Gastrocnemius medialis (tissue), 4 donors: ENCODE data around the gene MUL1. TPM values are rescaled to one million over a fixed set of nuclear protein-coding genes. Genes with fewer than 3 reads are reported as not detected.
A peak's percentile ranks its signal among the peaks of the same experiment; 100 is the strongest.

Experiments
- ATAC-seq, 2 donors: fragments of 150-250 bp; one replicate each; pipeline ENCODE4 v1.9.1; 2016
- DNase-seq, 2 donors: peaks; one replicate each; pipeline ENCODE4 v3.0.0-alpha.2; 2019
- H3K27ac ChIP-seq, 4 donors: fragments of 200-600 bp; sonication (generic); 1 replicate in 1 of 4; 2 replicates in 3 of 4; pipeline ENCODE4 v1.5.1; 2016 to 2018; ENCODE audit warnings: mild to moderate bottlenecking in 2 of 4, moderate library complexity in 1 of 4
- H3K27me3 ChIP-seq, 3 donors: fragments of 200-600 bp; sonication (generic) in 2 of 3; 1 replicate in 1 of 3; 2 replicates in 2 of 3; pipeline versions ENCODE4 v1.5.1 to v1.6.0; 2016 to 2019; ENCODE audit warnings: mild to moderate bottlenecking in 1 of 3, moderate library complexity in 1 of 3
- H3K36me3 ChIP-seq, 2 donors: fragments of 200-600 bp; sonication (generic) in 1 of 2; one replicate each; pipeline ENCODE4 v1.5.1; 2017 to 2018
- H3K4me1 ChIP-seq, 2 donors: fragments of 200-600 bp; sonication (generic) in 1 of 2; one replicate each; pipeline ENCODE4 v1.5.1; 2016 to 2017; ENCODE audit warnings: mild to moderate bottlenecking in 2 of 2
- H3K4me3 ChIP-seq, 4 donors: fragments of 200-600 bp; sonication (generic) in 3 of 4; 1 replicate in 1 of 4; 2 replicates in 3 of 4; pipeline ENCODE4 v1.5.1; 2016 to 2019; ENCODE audit warnings: mild to moderate bottlenecking in 2 of 4
- H3K9me3 ChIP-seq, 3 donors: fragments of 200-600 bp; sonication (generic) in 2 of 3; 1 replicate in 1 of 3; 2 replicates in 2 of 3; pipeline ENCODE4 v1.5.1; 2016 to 2019
- POLR2A ChIP-seq, 2 donors: fragments of 450-650 bp; IDR thresholded peaks; one replicate each; pipeline ENCODE4 v1.6.1; 2017; ENCODE audit warnings: antibody characterized with exemption in 2 of 2, mild to moderate bottlenecking in 2 of 2, moderate library complexity in 2 of 2
- in situ Hi-C, 4 donors: fragments of 200-750 bp; cut with MboI; loops; one replicate each; pipeline versions ENCODE4 v1.15.0 to v1.8.0; 2017; ENCODE audit warnings: low sequenced_read_pairs in 4 of 4
- intact Hi-C: fragments of 100-400 bp; cut with DNase I; formaldehyde crosslinking; loops from one replicate; pipeline ENCODE4 v1.15.1; 2023; ENCODE audit warnings: low total_unique reads
- total RNA-seq, 4 donors: library from RNA; depleted of rRNA; stranded (reverse); fragments of >200 nt; gene quantifications; one replicate each; pipeline versions ENCODE4 v1.1.0 to v1.2.3, GENCODE V29; 2016
- TF ChIP-seq, protein P1 (sequence below), 5 experiments: fragments of 450-650 bp in 3 of 5; fragments of 200-600 bp in 2 of 5; sonication (generic) in 2 of 5; IDR thresholded peaks in 4 of 5; conservative IDR thresholded peaks in 1 of 5; 1 replicate in 4 of 5; 2 replicates in 1 of 5; pipeline ENCODE4 v1.5.1; 2016 to 2019; ENCODE audit warnings: antibody characterized with exemption in 5 of 5, mild to moderate bottlenecking in 3 of 5, moderate library complexity in 3 of 5

Gene MUL1
- total RNA-seq, 4 donors from 2014 or later = 32.8 to 44.5 (median 38.8) TPM

DNA sequence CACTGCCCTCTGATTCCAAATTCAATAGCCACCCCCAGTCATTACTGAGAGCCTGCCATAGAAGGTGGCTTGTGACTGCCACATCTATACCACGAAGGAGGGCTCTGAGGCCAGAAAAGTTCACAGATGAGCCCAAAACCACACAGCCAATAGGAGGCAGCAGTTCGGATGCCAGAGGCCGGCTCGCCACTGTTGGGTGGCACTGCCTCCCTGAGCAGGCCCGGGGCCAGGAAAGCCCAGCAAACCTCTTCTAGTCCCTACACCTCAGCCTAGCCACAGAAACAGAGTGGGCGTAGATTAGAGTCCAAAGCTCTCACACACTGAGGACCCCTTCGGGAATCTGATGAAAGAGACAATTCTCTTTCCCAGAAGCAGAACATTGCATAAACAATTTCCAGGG lies 16.1 kb downstream of the MUL1 start:
- Histone ChIP-seq H3K9me3 (no peaks in the 10 kb centered on the region), H3K36me3 (no peaks in the 10 kb centered on the region), H3K4me3 (no peak overlapping the region), H3K27me3 (peaks cover 4 to 12% (median 5%) of the 10 kb centered on the region in 3 donors), H3K4me1 (peaks cover 3 to 5% of the 10 kb centered on the region in 2 donors), H3K27ac (no peak overlapping the region)
- TF ChIP-seq POLR2A (IDR thresholded peaks at IDR 0.05) = no peak
- TF ChIP-seq, protein P1, sequence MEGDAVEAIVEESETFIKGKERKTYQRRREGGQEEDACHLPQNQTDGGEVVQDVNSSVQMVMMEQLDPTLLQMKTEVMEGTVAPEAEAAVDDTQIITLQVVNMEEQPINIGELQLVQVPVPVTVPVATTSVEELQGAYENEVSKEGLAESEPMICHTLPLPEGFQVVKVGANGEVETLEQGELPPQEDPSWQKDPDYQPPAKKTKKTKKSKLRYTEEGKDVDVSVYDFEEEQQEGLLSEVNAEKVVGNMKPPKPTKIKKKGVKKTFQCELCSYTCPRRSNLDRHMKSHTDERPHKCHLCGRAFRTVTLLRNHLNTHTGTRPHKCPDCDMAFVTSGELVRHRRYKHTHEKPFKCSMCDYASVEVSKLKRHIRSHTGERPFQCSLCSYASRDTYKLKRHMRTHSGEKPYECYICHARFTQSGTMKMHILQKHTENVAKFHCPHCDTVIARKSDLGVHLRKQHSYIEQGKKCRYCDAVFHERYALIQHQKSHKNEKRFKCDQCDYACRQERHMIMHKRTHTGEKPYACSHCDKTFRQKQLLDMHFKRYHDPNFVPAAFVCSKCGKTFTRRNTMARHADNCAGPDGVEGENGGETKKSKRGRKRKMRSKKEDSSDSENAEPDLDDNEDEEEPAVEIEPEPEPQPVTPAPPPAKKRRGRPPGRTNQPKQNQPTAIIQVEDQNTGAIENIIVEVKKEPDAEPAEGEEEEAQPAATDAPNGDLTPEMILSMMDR (IDR thresholded peaks at IDR 0.05 in 4 of 5, conservative IDR thresholded peaks at IDR 0.05 in 1 of 5) = no peak
- no peak for DNase-seq
- in situ Hi-C loops (loop anchor here (5.0 to 10.0 kb wide), 5 partner anchors 115 to 577 kb away; no protein-coding TSS in a partner anchor), intact Hi-C loops (no loop called here)
- no peak for ATAC-seq

DNA sequence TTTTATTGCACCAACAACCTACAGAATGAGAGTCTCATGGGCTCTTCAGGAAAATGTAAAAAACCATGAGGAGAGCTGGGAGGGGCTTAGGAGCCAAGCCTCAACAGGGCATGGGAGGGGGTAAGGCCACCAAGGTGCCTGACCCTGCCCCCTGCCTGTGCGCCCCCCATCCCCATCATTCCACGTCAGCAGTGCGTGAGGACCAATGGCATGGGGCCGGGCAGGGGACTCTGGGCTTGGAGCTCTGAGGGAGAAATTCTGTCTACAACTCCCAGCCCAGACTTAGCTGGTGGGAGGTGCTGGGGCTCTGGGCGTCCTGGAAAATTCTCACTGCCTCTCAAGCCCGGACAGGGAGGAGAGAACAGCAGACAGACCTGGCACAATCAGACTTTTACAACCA lies 16.8 kb downstream of the MUL1 start:
- no peak for ATAC-seq
- intact Hi-C loops (no loop called here), in situ Hi-C loops (loop anchor here (5.0 to 10.0 kb wide), 5 partner anchors 114 to 576 kb away; no protein-coding TSS in a partner anchor)
- TF ChIP-seq POLR2A (IDR thresholded peaks at IDR 0.05) = no peak
- TF ChIP-seq, protein P1 (IDR thresholded peaks at IDR 0.05 in 4 of 5, conservative IDR thresholded peaks at IDR 0.05 in 1 of 5) = no peak
- no peaks in the 10 kb centered on the region for H3K36me3 ChIP-seq
- no peak for DNase-seq
- H3K27ac ChIP-seq = no peak overlapping the region
- H3K4me1 ChIP-seq = peaks cover 3 to 5% of the 10 kb centered on the region in 2 donors
- H3K9me3 ChIP-seq = no peaks in the 10 kb centered on the region
- H3K4me3 ChIP-seq = no peak overlapping the region
- H3K27me3 ChIP-seq = peaks cover 11 to 19% (median 12%) of the 10 kb centered on the region in 3 donors

DNA sequence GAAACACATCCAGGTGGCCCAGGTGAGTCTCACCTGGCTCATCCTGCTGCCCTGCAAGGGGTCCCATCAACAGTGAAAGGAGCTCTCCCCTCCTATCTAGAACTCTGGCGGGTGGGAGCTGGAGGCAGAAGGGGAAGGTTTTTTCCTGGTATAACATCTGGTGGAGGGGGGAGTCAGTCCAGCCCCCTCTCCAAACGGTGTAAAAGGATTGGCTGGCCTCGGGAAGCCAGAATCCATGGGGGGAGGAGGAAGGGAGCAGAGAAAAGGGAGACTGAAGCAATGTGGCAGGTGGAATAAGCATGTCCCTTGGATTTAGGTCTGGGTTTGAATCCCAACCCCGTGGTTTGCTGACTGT lies 20.7 kb downstream of the MUL1 start:
- intact Hi-C loops (no loop called here), in situ Hi-C loops (no loop called here)
- Histone ChIP-seq H3K4me1 (peaks cover 0 to 5% of the 10 kb centered on the region in 2 donors), H3K9me3 (no peaks in the 10 kb centered on the region), H3K27me3 (peaks cover 28 to 45% (median 37%) of the 10 kb centered on the region in 3 donors), H3K36me3 (no peaks in the 10 kb centered on the region), H3K27ac (peak overlapping the region in 2 of 4 donors; percentile 54 to 59), H3K4me3 (peak overlapping the region in 2 of 4 donors; percentile 56 to 62)
- DNase-seq (no peak), ATAC-seq (no peak)
- no peak for TF ChIP-seq POLR2A (IDR thresholded peaks at IDR 0.05)
- TF ChIP-seq, protein P1 (IDR thresholded peaks at IDR 0.05 in 4 of 5, conservative IDR thresholded peaks at IDR 0.05 in 1 of 5) = no peak

DNA sequence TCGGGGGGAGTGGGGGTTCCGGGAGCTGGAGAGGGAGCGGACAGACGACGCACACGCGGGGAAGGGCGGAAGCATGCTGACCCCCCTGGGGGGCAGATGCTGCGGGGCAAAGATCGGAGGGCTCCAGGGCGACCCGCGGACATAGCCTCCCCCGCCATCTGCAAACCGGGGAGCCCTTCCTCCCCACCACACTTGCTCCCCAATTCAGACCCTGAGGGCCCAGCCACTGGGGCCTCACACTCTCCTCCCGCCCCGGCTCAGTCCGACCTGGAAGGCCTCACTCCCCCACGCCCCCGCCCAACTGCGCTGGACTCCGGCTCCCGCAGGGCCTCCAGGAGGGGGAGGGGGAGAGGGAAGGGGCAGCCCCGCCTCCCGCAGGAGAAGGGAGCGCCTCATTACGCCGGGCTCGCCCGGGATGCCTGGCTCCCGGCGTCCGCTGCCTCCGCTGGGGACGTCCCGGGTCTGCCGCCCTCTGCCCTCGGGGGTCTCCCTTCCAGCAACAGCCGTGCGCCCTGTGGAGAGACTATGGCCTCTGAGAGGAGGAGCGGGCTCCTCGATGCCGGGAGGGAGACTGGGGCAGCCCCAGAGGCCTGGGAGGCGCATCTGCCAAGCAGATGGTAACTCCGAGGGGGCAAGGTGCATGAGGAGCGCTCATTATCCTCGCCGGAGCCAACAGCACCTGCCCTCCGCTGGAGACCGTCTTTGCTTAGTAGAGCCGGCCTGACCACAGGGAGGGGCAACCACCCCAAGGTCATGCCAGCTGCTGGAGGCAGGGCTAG lies 21.3 kb downstream of the MUL1 start:
- Histone ChIP-seq H3K36me3 (no peaks in the 10 kb centered on the region), H3K4me1 (peaks cover 0 to 5% of the 10 kb centered on the region in 2 donors), H3K27me3 (peaks cover 28 to 46% (median 39%) of the 10 kb centered on the region in 3 donors), H3K4me3 (peak overlapping the region; percentile 55 to 62 (median 56)), H3K27ac (peak overlapping the region; percentile 54 to 77 (median 65)), H3K9me3 (no peaks in the 10 kb centered on the region)
- DNase-seq (peak; percentile 22 to 33), ATAC-seq (peak in 1 of 2 donors; percentile 51)
- intact Hi-C loops = no loop called here
- TF ChIP-seq, protein P1 (IDR thresholded peaks at IDR 0.05 in 4 of 5, conservative IDR thresholded peaks at IDR 0.05 in 1 of 5) = no peak
- no peak for TF ChIP-seq POLR2A (IDR thresholded peaks at IDR 0.05)
- in situ Hi-C loops = no loop called here
